Measurements from ENCODE around the gene JARID2. TPM values are rescaled to one million over a fixed set of nuclear protein-coding genes. Genes with fewer than 3 reads are reported as not detected.

JARID2 gene
- total RNA-seq, 2 experiments from 2014 or later = 30.0 to 42.4 TPM

GRCh38 chr6:15507746-15508145 is 261.9 kb downstream of the JARID2 start:
- no peaks in the 10 kb centered on the region for H3K9me3 Mint-ChIP-seq (ENCODE audit: low read depth)
- CTCF ChIA-PET = no interaction called here
- ATAC-seq (no peak), DNase-seq (no peak)
- no peak overlapping the region for H3K27ac Mint-ChIP-seq
- H3K36me3 Mint-ChIP-seq = peaks cover 9% of the 10 kb centered on the region
- H3K4me1 Mint-ChIP-seq = no peaks in the 10 kb centered on the region
- H3K27me3 Mint-ChIP-seq = no peaks in the 10 kb centered on the region
- no peak overlapping the region for H3K4me3 Mint-ChIP-seq

DNA sequence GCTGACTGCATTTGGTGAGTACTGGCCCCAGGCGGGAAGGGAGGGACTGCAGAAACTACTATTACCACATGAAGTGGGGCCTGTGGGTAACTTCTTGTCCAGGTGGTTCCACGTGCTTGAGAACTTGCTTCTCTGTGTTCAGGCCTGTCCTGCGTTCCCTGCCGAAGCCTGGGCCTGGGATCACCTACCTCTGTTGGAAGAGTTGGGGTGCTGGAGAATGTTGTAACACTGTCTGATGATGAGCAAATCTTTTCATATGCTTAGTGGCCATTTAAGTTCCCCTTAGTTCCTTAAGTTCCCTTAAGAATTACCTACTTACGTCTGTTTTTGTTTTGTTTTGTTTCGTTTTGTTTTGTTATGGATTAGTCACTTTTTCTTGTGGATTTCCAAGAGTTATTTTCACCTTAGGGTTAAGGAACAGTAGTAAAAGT is 262.6 kb downstream of the JARID2 start:
- no peaks in the 10 kb centered on the region for H3K4me1 Mint-ChIP-seq
- no peak for DNase-seq
- no peak for ATAC-seq
- no peak overlapping the region for H3K27ac Mint-ChIP-seq
- no peaks in the 10 kb centered on the region for H3K9me3 Mint-ChIP-seq (ENCODE audit: low read depth)
- H3K36me3 Mint-ChIP-seq = peaks cover 9% of the 10 kb centered on the region
- no peaks in the 10 kb centered on the region for H3K27me3 Mint-ChIP-seq
- no peak overlapping the region for H3K4me3 Mint-ChIP-seq
- CTCF ChIA-PET = no interaction called here

DNA sequence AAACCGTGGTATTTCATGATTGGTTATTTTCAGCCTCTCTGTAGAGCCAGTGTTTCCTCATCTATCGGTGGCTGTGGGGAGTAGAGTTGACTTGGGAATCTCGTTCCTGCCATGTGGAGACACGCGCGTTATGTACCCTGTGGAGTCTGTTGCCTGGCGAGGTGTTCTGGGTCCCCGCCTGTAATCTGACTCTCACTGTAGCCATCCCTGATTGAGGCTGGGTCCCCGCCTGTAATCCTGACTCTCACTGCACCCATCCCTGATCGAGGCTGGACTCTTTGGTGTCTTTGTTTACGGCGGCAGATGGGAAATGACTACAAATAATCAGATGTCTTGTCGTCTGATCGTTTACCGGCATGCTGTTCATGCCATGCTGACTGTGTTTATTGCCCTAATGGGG is 263.1 kb downstream of the JARID2 start:
- CTCF ChIA-PET = no interaction called here

GRCh38 chr6:15509335-15509933 is 263.6 kb downstream of the JARID2 start:
- peak overlapping the region; percentile 15 for H3K27ac Mint-ChIP-seq
- H3K4me1 Mint-ChIP-seq = no peaks in the 10 kb centered on the region
- peaks cover 11% of the 10 kb centered on the region for H3K36me3 Mint-ChIP-seq
- no peak for ATAC-seq
- no peaks in the 10 kb centered on the region for H3K27me3 Mint-ChIP-seq
- no peak overlapping the region for H3K4me3 Mint-ChIP-seq
- no peak for DNase-seq
- H3K9me3 Mint-ChIP-seq (ENCODE audit: low read depth) = no peaks in the 10 kb centered on the region
- CTCF ChIA-PET = no interaction called here

More for the DNA sequence above, 263.1 kb downstream of the JARID2 start:
- Mint-ChIP-seq H3K4me1 (no peaks in the 10 kb centered on the region), H3K4me3 (no peak overlapping the region), H3K9me3 (ENCODE audit: low read depth) (no peaks in the 10 kb centered on the region), H3K27me3 (no peaks in the 10 kb centered on the region), H3K36me3 (peaks cover 11% of the 10 kb centered on the region), H3K27ac (no peak overlapping the region)
- DNase-seq = no peak
- ATAC-seq = no peak

- DNase-seq = no peak
- Mint-ChIP-seq H3K9me3 (ENCODE audit: low read depth) (no peaks in the 10 kb centered on the region), H3K36me3 (peaks cover 10% of the 10 kb centered on the region), H3K27ac (no peak overlapping the region), H3K27me3 (no peaks in the 10 kb centered on the region), H3K4me3 (no peak overlapping the region), H3K4me1 (no peaks in the 10 kb centered on the region)
- no peak for ATAC-seq
- CTCF ChIA-PET = no interaction called here
These were observed 264.3 kb downstream of the JARID2 start for GRCh38 chr6:15510121-15510520.

- Mint-ChIP-seq H3K9me3 (ENCODE audit: low read depth) (no peaks in the 10 kb centered on the region), H3K4me1 (no peaks in the 10 kb centered on the region), H3K27ac (no peak overlapping the region), H3K36me3 (peaks cover 10% of the 10 kb centered on the region), H3K27me3 (no peaks in the 10 kb centered on the region), H3K4me3 (no peak overlapping the region)
- DNase-seq (no peak), ATAC-seq (no peak)
- CTCF ChIA-PET = no interaction called here
These were observed 264.8 kb downstream of the JARID2 start for GRCh38 chr6:15510536-15511247.

DNA sequence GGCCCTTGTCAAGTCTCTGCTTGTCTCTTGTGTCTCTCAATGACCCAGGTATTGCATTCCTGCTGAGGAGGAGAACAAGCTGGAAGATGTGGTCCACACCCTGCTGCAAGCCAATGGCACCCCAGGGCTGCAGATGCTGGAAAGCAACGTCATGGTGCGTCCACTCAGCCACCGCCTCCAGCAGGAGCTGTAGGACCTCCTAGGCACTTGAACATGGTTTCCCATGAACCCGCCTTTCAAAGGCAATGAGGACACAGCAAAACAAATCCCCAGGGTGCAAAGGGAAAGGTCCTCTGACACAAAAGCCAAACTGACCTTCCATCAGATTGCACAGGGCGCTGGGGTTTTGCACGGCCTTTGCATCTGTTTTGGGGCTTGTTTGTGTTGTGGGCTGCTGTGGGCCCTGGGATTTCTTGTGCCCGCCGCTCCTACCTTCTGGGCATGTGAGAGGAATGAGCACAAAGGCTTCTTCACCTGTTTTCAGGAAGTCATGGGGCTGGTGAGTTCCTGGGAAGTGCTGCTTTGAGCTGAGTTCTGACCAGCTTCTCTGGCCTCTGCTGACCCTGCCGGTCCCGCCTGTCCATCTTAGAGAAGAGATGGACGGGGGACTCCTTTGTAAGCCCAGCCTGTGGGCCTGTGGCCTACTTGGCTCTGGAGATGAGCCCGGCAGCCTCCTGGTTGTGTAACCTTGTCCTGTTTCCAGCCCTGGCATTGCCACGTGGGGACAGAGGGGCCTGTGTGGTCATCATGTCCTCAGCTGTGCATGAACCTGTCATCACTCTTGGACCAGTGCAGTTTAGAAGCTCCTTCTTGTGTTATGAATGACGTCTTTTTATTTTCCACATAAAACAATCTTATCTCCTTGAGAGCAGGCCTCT is 265.6 kb downstream of the JARID2 start:
- no peaks in the 10 kb centered on the region for H3K9me3 Mint-ChIP-seq (ENCODE audit: low read depth)
- DNase-seq (no peak), ATAC-seq (no peak)
- peaks cover 12% of the 10 kb centered on the region for H3K36me3 Mint-ChIP-seq
- H3K27ac Mint-ChIP-seq = no peak overlapping the region
- H3K4me3 Mint-ChIP-seq = no peak overlapping the region
- H3K4me1 Mint-ChIP-seq = no peaks in the 10 kb centered on the region
- H3K27me3 Mint-ChIP-seq = no peaks in the 10 kb centered on the region
- CTCF ChIA-PET = no interaction called here

GRCh38 chr6:15512126-15512525 is 266.3 kb downstream of the JARID2 start:
- H3K9me3 Mint-ChIP-seq (ENCODE audit: low read depth) = no peaks in the 10 kb centered on the region
- DNase-seq = no peak
- no peak overlapping the region for H3K4me3 Mint-ChIP-seq
- CTCF ChIA-PET = no interaction called here
- H3K27ac Mint-ChIP-seq = no peak overlapping the region
- ATAC-seq = no peak
- peaks cover 15% of the 10 kb centered on the region for H3K36me3 Mint-ChIP-seq
- no peaks in the 10 kb centered on the region for H3K4me1 Mint-ChIP-seq
- no peaks in the 10 kb centered on the region for H3K27me3 Mint-ChIP-seq

- H3K36me3 Mint-ChIP-seq = peaks cover 14% of the 10 kb centered on the region
- CTCF ChIA-PET = no interaction called here
These were observed 266.9 kb downstream of the JARID2 start for GRCh38 chr6:15512721-15513120.

DNA sequence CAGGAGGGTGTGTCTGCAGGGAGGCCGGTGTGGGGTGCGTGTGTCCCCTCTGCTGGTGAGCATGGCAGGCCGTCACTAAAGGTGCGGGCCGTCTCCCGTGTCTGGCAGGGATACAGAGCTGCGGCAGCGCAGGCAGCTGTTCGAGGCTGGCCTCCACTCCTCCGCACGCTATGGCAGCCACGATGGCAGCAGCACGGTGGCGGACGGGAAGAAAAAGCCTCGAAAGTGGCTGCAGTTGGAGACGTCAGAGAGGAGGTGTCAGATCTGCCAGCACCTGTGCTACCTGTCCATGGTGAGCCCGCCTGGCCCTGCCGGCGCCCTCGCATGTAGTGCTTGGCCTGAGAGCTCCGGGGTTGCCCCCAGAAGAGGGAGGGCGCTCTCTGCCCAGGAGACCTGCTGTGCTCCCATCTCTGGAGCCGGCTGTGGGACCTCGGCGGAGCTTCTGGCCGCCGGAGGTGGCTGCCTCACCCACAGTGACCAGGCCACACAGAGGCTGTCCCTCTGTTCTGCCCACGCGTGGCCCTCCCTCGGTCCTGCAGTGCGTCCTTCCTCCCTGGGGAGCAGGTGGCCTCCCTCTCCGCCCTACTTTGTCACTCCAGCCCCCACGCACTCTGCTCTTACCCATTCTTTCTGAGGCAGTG is 267.4 kb downstream of the JARID2 start:
- H3K27me3 Mint-ChIP-seq = no peaks in the 10 kb centered on the region
- no peak for DNase-seq
- no peak overlapping the region for H3K27ac Mint-ChIP-seq
- H3K9me3 Mint-ChIP-seq (ENCODE audit: low read depth) = no peaks in the 10 kb centered on the region
- peaks cover 20% of the 10 kb centered on the region for H3K36me3 Mint-ChIP-seq
- no peaks in the 10 kb centered on the region for H3K4me1 Mint-ChIP-seq
- CTCF ChIA-PET = no interaction called here
- ATAC-seq = no peak
- no peak overlapping the region for H3K4me3 Mint-ChIP-seq

More at GRCh38 chr6:15512721-15513120, 266.9 kb downstream of the JARID2 start:
- Mint-ChIP-seq H3K27me3 (no peaks in the 10 kb centered on the region), H3K27ac (no peak overlapping the region), H3K4me3 (no peak overlapping the region), H3K4me1 (no peaks in the 10 kb centered on the region), H3K9me3 (ENCODE audit: low read depth) (no peaks in the 10 kb centered on the region)
- ATAC-seq (no peak), DNase-seq (no peak)

DNA sequence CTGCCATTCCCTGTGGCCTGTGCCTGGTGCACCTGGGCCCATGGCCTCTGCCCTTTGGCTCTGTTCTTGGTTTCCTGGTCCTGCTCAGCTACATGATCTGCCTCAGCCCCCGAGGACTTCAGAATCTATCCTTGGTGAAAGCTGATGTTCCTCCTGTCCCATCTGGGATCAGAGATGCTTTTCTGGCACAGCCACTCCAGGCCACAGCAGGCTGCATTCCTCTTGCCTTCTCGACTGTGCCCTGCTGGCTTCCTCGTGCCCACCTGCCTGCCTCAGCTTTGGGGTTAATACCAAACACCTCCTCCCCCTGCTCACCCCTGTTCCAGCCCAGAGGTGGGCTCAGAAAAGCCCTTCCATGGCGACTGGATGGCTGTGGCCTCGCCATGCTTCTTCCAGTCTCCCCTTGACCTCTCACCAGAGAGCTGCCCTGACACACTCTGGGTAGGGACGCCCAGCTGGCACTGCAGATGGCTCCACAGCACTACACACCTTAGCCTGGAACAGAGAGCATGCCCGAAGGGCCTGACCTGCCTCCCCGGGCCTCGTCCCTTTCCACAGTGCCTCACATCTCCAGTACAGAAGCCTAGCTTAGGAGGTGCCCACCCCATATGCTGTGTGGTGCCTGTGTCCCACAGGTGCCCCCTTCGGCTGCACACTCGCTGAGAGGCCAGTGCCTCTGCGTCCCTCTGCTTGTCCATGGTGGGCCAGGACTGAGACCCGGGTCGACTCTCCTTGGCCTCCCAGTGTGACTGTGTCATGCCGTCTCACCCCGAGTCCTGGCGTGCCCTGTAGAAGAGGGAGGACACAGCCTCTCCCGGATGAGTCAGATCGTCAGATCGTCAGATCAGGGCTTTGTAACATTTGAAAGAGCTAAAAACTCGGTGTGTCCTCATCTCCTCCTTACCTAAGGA is 268.2 kb downstream of the JARID2 start:
- no peaks in the 10 kb centered on the region for H3K27me3 Mint-ChIP-seq
- CTCF ChIA-PET = interaction anchor here (0.7 to 1.4 kb wide), 2 partner anchors 9 to 110 kb away, joined by 4 to 5 read pairs; no protein-coding TSS in a partner anchor
- no peak overlapping the region for H3K27ac Mint-ChIP-seq
- no peak overlapping the region for H3K4me3 Mint-ChIP-seq
- H3K9me3 Mint-ChIP-seq (ENCODE audit: low read depth) = no peaks in the 10 kb centered on the region
- H3K36me3 Mint-ChIP-seq = peaks cover 20% of the 10 kb centered on the region
- no peak for DNase-seq
- ATAC-seq = no peak
- H3K4me1 Mint-ChIP-seq = no peaks in the 10 kb centered on the region

GRCh38 chr6:15515226-15515625 is 269.4 kb downstream of the JARID2 start:
- CTCF ChIA-PET = interaction anchor here (0.7 kb wide), 1 partner anchor 10 kb away, joined by 4 read pairs; no protein-coding TSS in a partner anchor
- Mint-ChIP-seq H3K36me3 (peaks cover 25% of the 10 kb centered on the region), H3K27ac (no peak overlapping the region), H3K9me3 (ENCODE audit: low read depth) (no peaks in the 10 kb centered on the region), H3K27me3 (no peaks in the 10 kb centered on the region), H3K4me3 (no peak overlapping the region), H3K4me1 (no peaks in the 10 kb centered on the region)
- no peak for DNase-seq
- no peak for ATAC-seq
